IMR-90 (cell line): ENCODE data around the gene ACE2. TPM values are rescaled to one million over a fixed set of nuclear protein-coding genes. Genes with fewer than 3 reads are reported as not detected.

Source experiments
- ATAC-seq: fragments of 200-7000 bp; cut with Tn5 transposase; 2 replicates; pipeline ENCODE4 v1.9.1; 2020; ENCODE audit warnings: low read depth, mild to moderate bottlenecking, moderate library complexity
- BruUV-seq: library from RNA; stranded (reverse); fragments of 400-500 nt; replicated peaks from 2 replicates; lab custom pipeline; 2021; lab: Mats Ljungman, UMichigan
- CTCF ChIA-PET: fragments of 300-600 bp; formaldehyde crosslinking; extraction: SDS; loops from one replicate; lab custom pipeline; 2021; ENCODE audit warnings: antibody characterized with exemption; lab: Yijun Ruan, JAX
- POLR2A ChIA-PET: fragments of 300-600 bp; sonication (Branson Sonifier 250); formaldehyde crosslinking; loops from one replicate; lab custom pipeline; 2022; ENCODE audit warnings: antibody characterized with exemption; ENCODE audit not compliant: unreplicated experiment; lab: Charles Lee
- DNase-seq: peaks from one replicate; pipeline ENCODE4 v3.0.0; 2013
- H2AFZ ChIP-seq: replicated peaks from 2 replicates; pipeline ENCODE3; 2013; ENCODE audit warnings: low read length, mild to moderate bottlenecking; ENCODE audit not compliant: poor library complexity
- H2AK5ac ChIP-seq: 2 replicates; pipeline ENCODE4 v1.6.1; 2013; ENCODE audit warnings: low read depth, low read length, inconsistent platforms
- H2AK9ac ChIP-seq: replicated peaks from 2 replicates; pipeline ENCODE3; 2013; ENCODE audit warnings: mild to moderate bottlenecking, low read depth, low read length, moderate library complexity; ENCODE audit not compliant: poor library complexity
- H2BK120ac ChIP-seq: 2 replicates; pipeline ENCODE4 v1.6.1; 2013; ENCODE audit warnings: low read depth, low read length, inconsistent platforms
- H2BK15ac ChIP-seq: 3 replicates; pipeline ENCODE4 v1.6.1; 2013; ENCODE audit warnings: low read depth, low read length, inconsistent platforms
- H2BK20ac ChIP-seq: 2 replicates; pipeline ENCODE4 v1.6.1; 2013; ENCODE audit warnings: low read depth, mild to moderate bottlenecking, inconsistent platforms, low read length, moderate library complexity
- H2BK5ac ChIP-seq: 2 replicates; pipeline ENCODE4 v1.6.1; 2013; ENCODE audit warnings: mild to moderate bottlenecking, low read depth, low read length, inconsistent platforms; ENCODE audit not compliant: poor library complexity, severe bottlenecking
- H3K14ac ChIP-seq: replicated peaks from 2 replicates; pipeline ENCODE4 v1.6.1; 2013; ENCODE audit warnings: low read depth, low read length, inconsistent platforms
- H3K18ac ChIP-seq: 2 replicates; pipeline ENCODE4 v1.6.1; 2013; ENCODE audit warnings: low read depth, low read length, control low read depth
- H3K23ac ChIP-seq: 2 replicates; pipeline ENCODE4 v1.6.1; 2013; ENCODE audit warnings: low read depth, low read length, inconsistent platforms
- H3K27ac ChIP-seq: 2 replicates; pipeline ENCODE4 v1.5.1; 2013; ENCODE audit warnings: mild to moderate bottlenecking, control low read depth, low read length; ENCODE audit not compliant: insufficient read depth
- H3K27me3 ChIP-seq: 2 replicates; pipeline ENCODE4 v1.6.1; 2013; ENCODE audit warnings: low read length; ENCODE audit not compliant: control insufficient read depth, insufficient read depth
- H3K36me3 ChIP-seq: 2 replicates; pipeline ENCODE4 v1.6.1; 2013; ENCODE audit warnings: low read length, mixed read lengths; ENCODE audit not compliant: control insufficient read depth, insufficient read depth
- H3K4ac ChIP-seq: 2 replicates; pipeline ENCODE4 v1.6.1; 2013; ENCODE audit warnings: low read depth, low read length, inconsistent platforms
- H3K4me1 ChIP-seq: 2 replicates; pipeline ENCODE4 v1.6.1; 2013; ENCODE audit warnings: low read length, mixed read lengths; ENCODE audit not compliant: control insufficient read depth, insufficient read depth
- H3K4me2 ChIP-seq: 2 replicates; pipeline ENCODE4 v1.6.1; 2013; ENCODE audit warnings: low read depth, mild to moderate bottlenecking, control low read depth, low read length, moderate library complexity
- H3K4me3 ChIP-seq: 2 replicates; pipeline ENCODE4 v1.5.1; 2013; ENCODE audit warnings: low read depth, mild to moderate bottlenecking, control low read depth, low read length, moderate library complexity; ENCODE audit not compliant: insufficient read depth
- H3K56ac ChIP-seq: 2 replicates; pipeline ENCODE4 v1.6.1; 2013; ENCODE audit warnings: low read length, inconsistent platforms; ENCODE audit not compliant: insufficient read depth; ENCODE audit errors: extremely low read depth
- H3K79me1 ChIP-seq, 2 experiments: 2 replicates each; pipeline ENCODE4 v1.6.1; 2013; ENCODE audit warnings: low read length in 2 of 2, inconsistent platforms in 1 of 2, low read depth in 1 of 2
- H3K9ac ChIP-seq: 2 replicates; pipeline ENCODE4 v1.6.1; 2013; ENCODE audit warnings: low read depth, low read length, control low read depth
- H3K9me1 ChIP-seq: 2 replicates; pipeline ENCODE4 v1.6.1; 2013; ENCODE audit warnings: low read length, inconsistent platforms; ENCODE audit not compliant: insufficient read depth
- H3K9me3 ChIP-seq: 2 replicates; pipeline ENCODE4 v1.6.1; 2013; ENCODE audit warnings: low read length; ENCODE audit not compliant: control insufficient read depth, insufficient read depth
- H4K20me1 ChIP-seq: 2 replicates; pipeline ENCODE4 v1.6.1; 2013; ENCODE audit warnings: low read length, inconsistent platforms; ENCODE audit not compliant: insufficient read depth
- H4K5ac ChIP-seq: 2 replicates; pipeline ENCODE4 v1.6.1; 2013; ENCODE audit warnings: mild to moderate bottlenecking, low read depth, low read length, control low read depth
- H4K8ac ChIP-seq, 2 experiments: 2 replicates each; pipeline ENCODE4 v1.6.1; 2013; ENCODE audit warnings: low read depth in 2 of 2, low read length in 2 of 2, control low read depth in 1 of 2, inconsistent platforms in 1 of 2
- H4K91ac ChIP-seq: 2 replicates; pipeline ENCODE4 v1.6.1; 2013; ENCODE audit warnings: low read depth, low read length, inconsistent platforms; ENCODE audit not compliant: insufficient read depth
- BHLHE40 ChIP-seq: fragments of 150-350 bp; IDR thresholded peaks from 2 replicates; pipeline ENCODE4 v1.6.1; 2016; ENCODE audit warnings: mild to moderate bottlenecking, low read depth, low read length
- CEBPB ChIP-seq: IDR thresholded peaks from 2 replicates; pipeline ENCODE4 v1.6.1; 2012; ENCODE audit warnings: low read depth, low read length, improper control_type of control experiment
- CHD1 ChIP-seq: IDR thresholded peaks from 2 replicates; pipeline ENCODE4 v1.6.1; 2012; ENCODE audit warnings: low read depth, low read length, improper control_type of control experiment
- CTCF ChIP-seq: conservative IDR thresholded peaks from 2 replicates; pipeline ENCODE4 v1.5.1; 2012; ENCODE audit warnings: mild to moderate bottlenecking, low read depth, low read length, improper control_type of control experiment
- ELK1 ChIP-seq: fragments of 150-350 bp; IDR thresholded peaks from 2 replicates; pipeline ENCODE4 v1.6.1; 2016; ENCODE audit warnings: low read depth, mild to moderate bottlenecking, low read length, moderate library complexity, borderline replicate concordance
- MAFK ChIP-seq: IDR thresholded peaks from 2 replicates; pipeline ENCODE4 v1.6.1; 2012; ENCODE audit warnings: low read depth, low read length, improper control_type of control experiment
- MAZ ChIP-seq: IDR thresholded peaks from 2 replicates; pipeline ENCODE4 v1.6.1; 2012; ENCODE audit warnings: low read depth, mild to moderate bottlenecking, low read length, improper control_type of control experiment, moderate library complexity, borderline replicate concordance
- MXI1 ChIP-seq: IDR thresholded peaks from 2 replicates; pipeline ENCODE4 v1.6.1; 2012; ENCODE audit warnings: low read depth, mild to moderate bottlenecking, low read length, moderate library complexity, borderline replicate concordance
- NFE2L2 ChIP-seq: fragments of 150-350 bp; IDR thresholded peaks from 2 replicates; pipeline ENCODE4 v1.6.1; 2016; ENCODE audit warnings: low read depth, mild to moderate bottlenecking, low read length
- RFX5 ChIP-seq: IDR thresholded peaks from 2 replicates; pipeline ENCODE4 v1.8.0; 2012; ENCODE audit warnings: low read depth, mild to moderate bottlenecking, low read length, moderate library complexity
- USF2 ChIP-seq: fragments of 150-350 bp; IDR thresholded peaks from 2 replicates; pipeline ENCODE4 v1.6.1; 2017; ENCODE audit warnings: mild to moderate bottlenecking, antibody characterized with exemption, low read length, low read depth
- WGBS, 2 experiments: methylation state at CpG; one replicate each; pipeline versions ENCODE4 v1.1.5 to v1.1.7; 2013; ENCODE audit warnings: missing lambda C conversion rate in 2 of 2; ENCODE audit not compliant: insufficient read length in 1 of 2; ENCODE audit errors: extremely low coverage in 2 of 2; 5-methylcytosine and 5-hydroxymethylcytosine counted together
- dilution Hi-C: fragments of 300-500 bp; cut with HindIII; formaldehyde crosslinking; loops from one replicate; pipeline ENCODE4 v1.14.3; 2018; ENCODE audit warnings: low sequenced_read_pairs; ENCODE audit not compliant: unreplicated experiment
- in situ Hi-C: fragments of 300-500 bp; cut with MboI; formaldehyde crosslinking; loops from 3 replicates; pipeline ENCODE4 v1.14.3; 2019; ENCODE audit warnings: low sequenced_read_pairs, inconsistent platforms, mixed read lengths
- intact Hi-C: fragments of 100-400 bp; cut with micrococcal nuclease; formaldehyde crosslinking; loops from 2 replicates; pipeline ENCODE4 v1.10.0; 2022
- polyA plus RNA-seq, 3 experiments: library from polyadenylated mRNA; depleted of rRNA; stranded (reverse); fragments of >200 nt; gene quantifications; 2 replicates each; pipeline ENCODE4 v1.2.3, GENCODE V29; 2012; ENCODE audit warnings: low replicate concordance in 1 of 3
- total RNA-seq: library from RNA; depleted of rRNA; stranded (reverse); fragments of >200 nt; gene quantifications from 2 replicates; pipeline ENCODE4 v1.2.3, GENCODE V29; 2012

The ACE2 gene
- total and polyA plus RNA-seq, 2 of the 4 experiments (the other 2 are of a cell fraction) = not detected

- no TSS peak for BruUV-seq
- H3K27ac ChIP-seq = no peak overlapping the region
- H3K56ac ChIP-seq = no peak overlapping the region
- H2BK20ac ChIP-seq = no peak overlapping the region
- H2BK120ac ChIP-seq = no peak overlapping the region
- H2AK5ac ChIP-seq = no peak overlapping the region
- H3K4ac ChIP-seq = no peak overlapping the region
- no peak overlapping the region for H3K9ac ChIP-seq
- no peak overlapping the region for H3K4me3 ChIP-seq
- ATAC-seq (no peak), DNase-seq (no peak)
- no peak overlapping the region for H2AK9ac ChIP-seq
- no peak overlapping the region for H3K23ac ChIP-seq
- H4K91ac ChIP-seq = no peak overlapping the region
- H2BK15ac ChIP-seq = no peak overlapping the region
- dilution Hi-C loops (no loop called here), intact Hi-C loops (no loop called here), in situ Hi-C loops (loop anchor here (10.0 kb wide), 1 partner anchor 218 kb away; no protein-coding TSS in a partner anchor)
- H4K20me1 ChIP-seq = no peaks in the 10 kb centered on the region
- POLR2A ChIA-PET = no interaction called here
- H4K5ac ChIP-seq = no peak overlapping the region
- peaks cover 14% of the 10 kb centered on the region for H3K27me3 ChIP-seq
- no peak overlapping the region for H4K8ac ChIP-seq
- H3K4me2 ChIP-seq = no peak overlapping the region
- no peaks in the 10 kb centered on the region for H3K9me1 ChIP-seq
- 40% methylated on average over 2 of the region's 7 CpGs; no CpG with 5 or more reads in 1 of the 2 experiments for WGBS, 2 experiments
- H2BK5ac ChIP-seq = no peak overlapping the region
- no peak overlapping the region for H2AFZ ChIP-seq
- no peaks in the 10 kb centered on the region for H3K36me3 ChIP-seq
- H3K18ac ChIP-seq = no peak overlapping the region
- no peaks in the 10 kb centered on the region for H3K4me1 ChIP-seq
- H3K14ac ChIP-seq = no peak overlapping the region
- no peak for TF ChIP-seq USF2
- no peak for TF ChIP-seq CEBPB
- TF ChIP-seq CTCF = no peak
- TF ChIP-seq ELK1 = no peak
- no peak for TF ChIP-seq MAFK
- no peak for TF ChIP-seq MXI1
- no peak for TF ChIP-seq BHLHE40
- TF ChIP-seq NFE2L2 = no peak
- TF ChIP-seq MAZ = no peak
- TF ChIP-seq RFX5 = no peak
- TF ChIP-seq CHD1 = no peak
- H3K9me3 ChIP-seq = no peaks in the 10 kb centered on the region
- H3K79me1 ChIP-seq = no peaks in the 10 kb centered on the region
- CTCF ChIA-PET = no interaction called here
These were observed 37.7 kb downstream of the ACE2 start for GRCh38 chrX:15563056-15563455.
